ENCODE measurements around the gene CPLANE2. TPM values are rescaled to one million over a fixed set of nuclear protein-coding genes. Genes with fewer than 3 reads are reported as not detected.

The CPLANE2 gene
- total RNA-seq, 1 donor from 2014 or later: 8.6 TPM

DNA sequence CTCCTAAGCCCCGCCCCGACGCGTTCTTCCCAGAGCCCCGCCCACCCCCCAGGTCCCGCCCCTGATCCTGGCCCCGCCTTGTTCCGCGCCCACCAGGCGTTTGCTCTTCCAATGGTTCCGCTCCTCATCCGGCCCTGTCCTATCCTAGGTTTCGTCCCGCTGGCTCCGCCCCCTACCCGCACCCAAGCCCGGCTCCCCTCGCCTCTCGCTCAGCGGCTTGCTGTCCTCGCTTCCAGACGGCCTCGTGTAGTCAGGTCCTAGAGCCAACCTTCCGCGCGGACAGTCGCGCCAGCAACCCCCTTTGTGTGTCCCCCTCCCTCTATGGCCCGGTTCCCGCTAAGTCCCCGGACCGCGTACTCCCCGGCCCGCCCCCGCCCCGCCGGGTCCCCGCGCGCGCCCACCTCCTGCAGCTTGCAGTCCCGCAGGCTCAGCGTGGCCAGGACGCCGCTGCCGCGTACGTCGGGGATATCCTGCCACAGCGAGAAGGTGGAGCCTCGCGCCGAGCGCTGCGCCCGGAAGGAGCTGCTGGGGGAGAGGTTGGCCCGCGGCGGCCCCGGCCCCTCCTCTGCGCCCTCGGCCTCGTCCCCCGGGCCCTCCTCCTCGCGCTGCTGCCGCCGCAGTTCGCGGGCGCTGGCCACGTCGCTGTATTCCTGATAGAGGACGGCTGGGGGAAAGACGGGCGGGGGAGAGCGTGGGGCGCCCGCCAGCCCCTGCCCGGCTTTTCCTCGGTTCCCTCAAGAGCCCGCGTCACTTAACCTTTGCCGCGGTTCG, 30.3 kb downstream of the CPLANE2 start:
- peak overlapping the region; percentile 88 for H3K4me2 ChIP-seq (ENCODE audit: low read length)
- no peaks in the 10 kb centered on the region for H3K36me3 ChIP-seq (ENCODE audit: insufficient read depth, low read length)
- Mint-ChIP-seq H3K27me3 (ENCODE audit: low read depth, unreplicated experiment) (no peaks in the 10 kb centered on the region), H3K4me1 (ENCODE audit: low read depth, unreplicated experiment) (peaks cover 10% of the 10 kb centered on the region), H3K4me3 (ENCODE audit: unreplicated experiment) (peak overlapping the region; percentile 87), H3K36me3 (ENCODE audit: low read depth, unreplicated experiment) (peaks cover 5% of the 10 kb centered on the region), H3K9me3 (ENCODE audit: unreplicated experiment) (no peaks in the 10 kb centered on the region), H3K27ac (ENCODE audit: unreplicated experiment) (peak overlapping the region; percentile 89)
- peak; percentile 94 for DNase-seq (ENCODE audit: low read depth)
- TF ChIP-seq, protein P1, sequence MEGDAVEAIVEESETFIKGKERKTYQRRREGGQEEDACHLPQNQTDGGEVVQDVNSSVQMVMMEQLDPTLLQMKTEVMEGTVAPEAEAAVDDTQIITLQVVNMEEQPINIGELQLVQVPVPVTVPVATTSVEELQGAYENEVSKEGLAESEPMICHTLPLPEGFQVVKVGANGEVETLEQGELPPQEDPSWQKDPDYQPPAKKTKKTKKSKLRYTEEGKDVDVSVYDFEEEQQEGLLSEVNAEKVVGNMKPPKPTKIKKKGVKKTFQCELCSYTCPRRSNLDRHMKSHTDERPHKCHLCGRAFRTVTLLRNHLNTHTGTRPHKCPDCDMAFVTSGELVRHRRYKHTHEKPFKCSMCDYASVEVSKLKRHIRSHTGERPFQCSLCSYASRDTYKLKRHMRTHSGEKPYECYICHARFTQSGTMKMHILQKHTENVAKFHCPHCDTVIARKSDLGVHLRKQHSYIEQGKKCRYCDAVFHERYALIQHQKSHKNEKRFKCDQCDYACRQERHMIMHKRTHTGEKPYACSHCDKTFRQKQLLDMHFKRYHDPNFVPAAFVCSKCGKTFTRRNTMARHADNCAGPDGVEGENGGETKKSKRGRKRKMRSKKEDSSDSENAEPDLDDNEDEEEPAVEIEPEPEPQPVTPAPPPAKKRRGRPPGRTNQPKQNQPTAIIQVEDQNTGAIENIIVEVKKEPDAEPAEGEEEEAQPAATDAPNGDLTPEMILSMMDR (IDR thresholded peaks at IDR 0.05; ENCODE audit: insufficient read depth, low read depth, low read length): no peak
- no peak for TF ChIP-seq EZH2 (IDR thresholded peaks at IDR 0.05; ENCODE audit: insufficient read depth, low read length)
- peak overlapping the region; percentile 57 for H3K4me3 ChIP-seq (ENCODE audit: insufficient read depth, low read depth, low read length)
- H4K20me1 ChIP-seq (ENCODE audit: insufficient read depth, low read length): no peaks in the 10 kb centered on the region
- H2AFZ ChIP-seq (ENCODE audit: low read depth, low read length): peak overlapping the region; percentile 68
- H3K9ac ChIP-seq (ENCODE audit: low read length): peak overlapping the region; percentile 84
- peak overlapping the region; percentile 69 for H3K27ac ChIP-seq (ENCODE audit: low read depth, low read length)
- no peaks in the 10 kb centered on the region for H3K9me3 ChIP-seq (ENCODE audit: insufficient read depth, low read depth, low read length)
- H3K79me2 ChIP-seq (ENCODE audit: insufficient read depth, low read length): no peaks in the 10 kb centered on the region
- peaks cover 11% of the 10 kb centered on the region for H3K4me1 ChIP-seq (ENCODE audit: insufficient read depth, low read length)
- no peak for FAIRE-seq
- H3K27me3 ChIP-seq (ENCODE audit: insufficient read depth, low read length): no peaks in the 10 kb centered on the region

DNA sequence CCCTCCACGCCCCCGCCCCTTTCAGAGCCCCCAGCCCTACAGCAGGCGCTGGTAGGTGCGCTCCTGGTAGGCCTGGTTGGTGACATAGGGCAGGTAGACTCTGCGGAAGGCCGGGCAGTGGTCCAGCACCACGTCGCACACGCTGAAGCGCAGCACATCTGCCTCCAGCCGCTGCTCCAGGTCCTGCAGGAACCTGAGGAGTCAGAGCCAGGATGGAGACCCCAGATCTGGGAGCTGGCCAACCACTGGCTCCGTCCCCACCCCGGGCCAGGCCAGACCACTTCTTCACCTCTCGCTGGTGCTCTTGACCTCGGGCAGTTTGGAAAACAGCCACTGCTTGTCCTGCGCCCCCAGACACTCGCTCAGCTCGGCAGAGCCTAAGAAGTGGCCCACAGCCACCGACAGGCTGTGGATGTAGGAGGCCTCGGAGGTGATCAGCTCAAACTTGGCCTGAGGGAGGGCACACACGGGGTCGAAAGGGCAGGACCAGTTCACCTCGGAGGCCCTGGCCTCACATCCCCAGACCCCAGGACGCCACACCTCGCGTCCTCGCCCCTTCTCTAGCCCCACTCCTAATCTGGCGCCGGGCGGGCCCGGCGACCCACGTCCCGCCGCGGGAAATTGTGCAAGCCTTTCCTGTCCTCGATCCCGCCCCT, 31.0 kb downstream of the CPLANE2 start:
- no peak overlapping the region for H3K27ac Mint-ChIP-seq (ENCODE audit: unreplicated experiment)
- Histone ChIP-seq H4K20me1 (ENCODE audit: insufficient read depth, low read length) (no peaks in the 10 kb centered on the region), H3K79me2 (ENCODE audit: insufficient read depth, low read length) (no peaks in the 10 kb centered on the region), H2AFZ (ENCODE audit: low read depth, low read length) (peak overlapping the region; percentile 72), H3K36me3 (ENCODE audit: insufficient read depth, low read length) (no peaks in the 10 kb centered on the region), H3K27me3 (ENCODE audit: insufficient read depth, low read length) (no peaks in the 10 kb centered on the region), H3K4me1 (ENCODE audit: insufficient read depth, low read length) (peaks cover 11% of the 10 kb centered on the region), H3K9me3 (ENCODE audit: insufficient read depth, low read depth, low read length) (no peaks in the 10 kb centered on the region), H3K4me3 (ENCODE audit: insufficient read depth, low read depth, low read length) (peak overlapping the region; percentile 58), H3K4me2 (ENCODE audit: low read length) (peak overlapping the region; percentile 88), H3K9ac (ENCODE audit: low read length) (peak overlapping the region; percentile 68), H3K27ac (ENCODE audit: low read depth, low read length) (no peak overlapping the region)
- peaks cover 5% of the 10 kb centered on the region for H3K36me3 Mint-ChIP-seq (ENCODE audit: low read depth, unreplicated experiment)
- peaks cover 10% of the 10 kb centered on the region for H3K4me1 Mint-ChIP-seq (ENCODE audit: low read depth, unreplicated experiment)
- no peak for TF ChIP-seq EZH2 (IDR thresholded peaks at IDR 0.05; ENCODE audit: insufficient read depth, low read length)
- TF ChIP-seq, protein P1 (IDR thresholded peaks at IDR 0.05; ENCODE audit: insufficient read depth, low read depth, low read length): no peak
- no peaks in the 10 kb centered on the region for H3K27me3 Mint-ChIP-seq (ENCODE audit: low read depth, unreplicated experiment)
- H3K9me3 Mint-ChIP-seq (ENCODE audit: unreplicated experiment): no peaks in the 10 kb centered on the region
- DNase-seq (ENCODE audit: low read depth): no peak
- FAIRE-seq: no peak
- H3K4me3 Mint-ChIP-seq (ENCODE audit: unreplicated experiment): peak overlapping the region; percentile 68

DNA sequence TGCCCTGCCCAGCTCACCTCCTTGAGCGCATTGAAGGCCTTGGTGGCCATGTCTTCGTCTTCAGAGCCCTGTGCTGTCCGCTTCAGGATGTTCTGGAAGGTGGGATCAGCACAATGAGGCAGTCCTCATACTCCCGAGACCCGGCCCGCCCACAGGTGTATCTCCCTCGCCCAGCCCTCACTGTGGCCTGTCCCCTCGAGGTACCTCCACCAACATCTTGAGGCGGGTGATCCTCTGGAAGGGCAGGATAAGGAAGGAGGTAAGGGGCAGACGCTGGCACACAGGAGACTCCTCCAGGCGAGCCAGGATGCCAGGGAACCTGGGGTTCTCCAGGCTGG, 31.7 kb downstream of the CPLANE2 start:
- TF ChIP-seq, protein P1 (IDR thresholded peaks at IDR 0.05; ENCODE audit: insufficient read depth, low read depth, low read length): no peak
- no peak for TF ChIP-seq EZH2 (IDR thresholded peaks at IDR 0.05; ENCODE audit: insufficient read depth, low read length)
- H3K27ac Mint-ChIP-seq (ENCODE audit: unreplicated experiment): no peak overlapping the region
- H3K4me1 ChIP-seq (ENCODE audit: insufficient read depth, low read length): peaks cover 11% of the 10 kb centered on the region
- no peaks in the 10 kb centered on the region for H4K20me1 ChIP-seq (ENCODE audit: insufficient read depth, low read length)
- no peaks in the 10 kb centered on the region for H3K27me3 Mint-ChIP-seq (ENCODE audit: low read depth, unreplicated experiment)
- H3K27me3 ChIP-seq (ENCODE audit: insufficient read depth, low read length): no peaks in the 10 kb centered on the region
- no peak overlapping the region for H3K27ac ChIP-seq (ENCODE audit: low read depth, low read length)
- H3K79me2 ChIP-seq (ENCODE audit: insufficient read depth, low read length): no peaks in the 10 kb centered on the region
- H3K36me3 Mint-ChIP-seq (ENCODE audit: low read depth, unreplicated experiment): peaks cover 5% of the 10 kb centered on the region
- no peak for DNase-seq (ENCODE audit: low read depth)
- H3K9me3 ChIP-seq (ENCODE audit: insufficient read depth, low read depth, low read length): no peaks in the 10 kb centered on the region
- H3K9ac ChIP-seq (ENCODE audit: low read length): no peak overlapping the region
- no peaks in the 10 kb centered on the region for H3K36me3 ChIP-seq (ENCODE audit: insufficient read depth, low read length)
- no peak overlapping the region for H3K4me3 Mint-ChIP-seq (ENCODE audit: unreplicated experiment)
- no peaks in the 10 kb centered on the region for H3K9me3 Mint-ChIP-seq (ENCODE audit: unreplicated experiment)
- no peak overlapping the region for H2AFZ ChIP-seq (ENCODE audit: low read depth, low read length)
- no peak overlapping the region for H3K4me3 ChIP-seq (ENCODE audit: insufficient read depth, low read depth, low read length)
- FAIRE-seq: no peak
- H3K4me2 ChIP-seq (ENCODE audit: low read length): peak overlapping the region; percentile 88
- peaks cover 8% of the 10 kb centered on the region for H3K4me1 Mint-ChIP-seq (ENCODE audit: low read depth, unreplicated experiment)
